Inflammatory macrophage (primary cell): Measurements from ENCODE around the gene SPHK1.

Experiments used
- DNase-seq, 2 donors: peaks; one replicate each; pipeline ENCODE4 v3.0.0-alpha.2; 2020 to 2022

Gene SPHK1

DNA sequence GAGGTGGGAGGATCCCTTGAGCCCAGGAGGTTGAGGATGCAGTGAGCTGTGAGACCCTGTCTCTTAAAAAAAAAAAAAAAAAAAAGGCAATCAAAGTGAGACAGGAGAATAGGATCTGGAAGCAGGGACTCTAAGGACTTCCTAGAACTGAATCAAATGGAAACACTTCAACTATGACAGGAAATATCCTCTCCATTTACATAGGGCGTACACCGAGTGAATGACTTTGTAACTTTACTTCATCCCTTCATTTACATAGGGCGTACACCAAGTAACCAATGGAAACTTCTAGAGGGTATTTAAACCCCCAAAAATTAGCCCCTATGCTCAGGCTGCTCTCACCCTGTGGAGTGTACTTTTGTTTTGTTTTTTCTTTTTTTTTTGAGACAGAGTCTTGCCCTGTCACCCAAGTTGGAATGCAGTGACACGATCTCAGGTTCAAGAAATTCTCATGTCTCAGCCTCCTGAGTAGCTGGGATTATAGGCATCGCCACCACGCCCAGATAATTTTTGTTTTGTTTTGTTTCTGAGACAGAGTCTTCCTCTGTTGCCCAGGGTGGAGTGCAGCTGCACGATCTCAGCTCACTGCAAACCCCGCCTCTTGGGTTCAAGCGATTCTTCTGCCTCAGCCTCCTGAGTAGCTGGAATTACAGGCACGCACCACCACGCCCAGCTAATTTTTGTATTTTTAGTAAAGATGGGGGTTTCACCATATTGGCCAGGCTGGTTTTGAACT, 21.1 kb upstream of the SPHK1 start:
- DNase-seq: no peak

DNA sequence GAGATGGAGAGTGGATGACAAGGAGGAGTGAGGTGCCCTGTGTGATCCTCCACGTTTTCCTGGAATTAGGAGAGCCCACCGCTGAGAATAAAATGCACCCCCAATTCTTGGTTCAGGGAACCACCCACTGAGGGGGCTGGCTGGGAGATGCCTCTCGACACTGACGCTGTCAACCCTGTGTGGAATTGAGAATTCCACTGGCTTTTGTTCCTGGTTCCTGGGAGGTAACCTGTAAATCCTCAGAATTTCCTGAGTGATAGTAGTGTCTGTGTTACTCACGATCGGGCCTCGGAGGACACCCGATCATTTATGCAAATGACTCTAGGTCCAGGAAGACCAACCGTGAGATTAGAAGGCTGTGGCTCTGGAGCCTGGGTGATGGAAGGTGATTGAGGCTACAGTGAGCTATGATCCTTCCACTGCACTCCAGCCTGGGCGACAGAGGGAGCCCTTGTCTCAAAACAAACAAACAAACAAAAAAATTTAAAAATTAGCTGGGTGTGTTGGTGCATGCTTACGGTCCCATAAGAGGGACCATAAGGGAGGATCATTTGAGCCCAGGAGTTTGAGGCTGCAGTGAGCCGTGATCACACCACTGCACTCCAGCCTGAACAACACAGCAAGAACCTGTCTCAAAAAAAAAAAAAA, 19.0 kb upstream of the SPHK1 start:
- peak; percentile 29 to 32 for DNase-seq

GRCh38 chr17:76366247-76366646, 18.2 kb upstream of the SPHK1 start:
- no peak for DNase-seq

- no peak for DNase-seq
These were observed 16.8 kb upstream of the SPHK1 start for GRCh38 chr17:76367642-76368041.

DNA sequence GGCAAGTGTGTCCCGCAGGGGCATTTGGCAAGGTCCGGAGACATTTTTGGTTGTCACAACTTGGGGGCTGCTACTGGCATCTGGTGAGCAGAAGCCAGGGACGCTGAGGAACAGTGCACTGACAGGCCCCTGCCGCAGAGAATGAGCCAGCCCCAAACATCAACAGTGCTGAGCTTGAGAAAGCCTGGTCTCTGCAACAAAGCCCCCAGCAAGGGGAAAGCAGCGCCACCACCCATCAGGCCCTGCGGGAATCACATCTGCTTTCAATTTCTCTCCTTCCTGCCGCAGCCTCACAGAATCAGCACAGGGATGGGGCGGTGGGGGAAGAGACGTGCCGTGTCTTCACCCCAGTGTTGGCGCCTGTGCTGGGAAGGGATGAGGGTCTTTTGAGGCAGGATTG, 15.9 kb upstream of the SPHK1 start:
- DNase-seq: no peak

DNA sequence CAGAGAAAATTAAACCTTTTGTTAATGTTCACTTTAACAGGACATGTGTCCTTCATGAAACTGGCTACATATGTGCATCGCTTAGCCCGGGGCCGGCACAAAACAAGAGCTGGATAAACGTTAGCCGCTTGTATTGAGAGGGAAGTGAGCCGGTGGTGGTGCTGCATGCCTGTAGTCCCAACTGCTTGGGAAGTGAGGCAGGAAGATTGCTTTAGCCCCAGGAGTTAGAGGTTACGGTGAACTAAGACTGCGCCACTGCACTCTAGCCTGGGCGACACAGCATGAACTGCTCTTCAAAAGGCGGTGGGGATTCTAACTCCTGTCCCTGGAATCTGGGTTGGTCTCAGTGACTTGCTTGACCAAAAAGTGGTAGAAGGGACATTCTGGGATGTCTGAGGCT, 15.0 kb upstream of the SPHK1 start:
- no peak for DNase-seq

GRCh38 chr17:76369804-76370203, 14.6 kb upstream of the SPHK1 start:
- DNase-seq: no peak

- no peak for DNase-seq
These were observed 14.0 kb upstream of the SPHK1 start for GRCh38 chr17:76370261-76370993.

- DNase-seq: no peak
These were observed 12.5 kb upstream of the SPHK1 start for GRCh38 chr17:76371656-76372628.

GRCh38 chr17:76376318-76377133, 7.9 kb upstream of the SPHK1 start:
- no peak for DNase-seq

DNA sequence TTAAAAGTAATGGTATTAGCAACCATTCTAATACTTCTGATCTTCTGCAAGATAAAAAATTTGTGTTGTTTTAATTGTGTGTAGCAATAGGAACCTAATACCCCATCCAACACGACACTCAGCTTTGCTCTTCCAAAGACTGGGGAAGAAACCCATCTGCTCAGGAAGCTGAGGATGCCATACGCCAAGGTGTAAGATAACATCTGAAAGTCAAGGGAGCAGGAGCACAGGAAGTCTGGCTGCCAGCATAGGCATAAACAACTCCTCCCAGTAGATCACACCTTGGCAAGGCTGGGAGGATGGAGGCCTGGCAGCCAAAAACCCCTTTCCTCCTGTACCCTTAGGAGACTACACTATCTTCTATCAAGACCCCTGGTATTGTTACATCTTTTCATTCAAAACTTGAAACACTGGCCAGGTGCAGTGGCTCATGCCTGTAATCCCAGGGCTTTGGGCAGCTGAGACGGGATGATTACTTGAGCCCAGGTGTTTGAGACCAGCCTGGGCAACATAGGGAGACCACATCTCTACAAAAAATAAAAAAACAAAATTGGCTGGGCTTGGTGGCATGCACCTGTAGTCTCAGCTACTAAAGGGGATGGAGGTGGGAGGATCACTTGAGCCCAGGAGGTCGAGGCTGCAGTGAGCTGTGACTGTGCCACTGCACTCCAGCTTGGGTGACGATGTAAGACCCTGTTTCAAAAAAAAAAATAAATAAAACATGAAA, 5.7 kb upstream of the SPHK1 start:
- DNase-seq: no peak

DNA sequence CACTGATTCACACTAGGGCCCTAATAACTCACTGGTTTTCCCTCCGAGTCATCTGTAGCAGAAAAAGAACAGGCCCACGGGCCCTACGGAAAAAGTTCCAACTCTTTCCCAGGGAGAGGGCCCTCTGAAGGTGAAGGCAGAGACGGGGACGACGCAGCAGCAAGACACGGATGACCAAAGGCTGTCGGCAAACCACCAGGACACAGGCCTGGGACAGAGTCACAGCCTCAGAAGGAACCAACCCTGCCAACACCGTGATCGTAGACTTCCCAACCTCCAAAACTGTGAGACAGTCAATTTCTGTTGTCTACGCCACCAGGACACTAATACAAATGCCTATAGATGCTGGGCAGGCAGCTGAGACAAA, 5.2 kb upstream of the SPHK1 start:
- no peak for DNase-seq

DNA sequence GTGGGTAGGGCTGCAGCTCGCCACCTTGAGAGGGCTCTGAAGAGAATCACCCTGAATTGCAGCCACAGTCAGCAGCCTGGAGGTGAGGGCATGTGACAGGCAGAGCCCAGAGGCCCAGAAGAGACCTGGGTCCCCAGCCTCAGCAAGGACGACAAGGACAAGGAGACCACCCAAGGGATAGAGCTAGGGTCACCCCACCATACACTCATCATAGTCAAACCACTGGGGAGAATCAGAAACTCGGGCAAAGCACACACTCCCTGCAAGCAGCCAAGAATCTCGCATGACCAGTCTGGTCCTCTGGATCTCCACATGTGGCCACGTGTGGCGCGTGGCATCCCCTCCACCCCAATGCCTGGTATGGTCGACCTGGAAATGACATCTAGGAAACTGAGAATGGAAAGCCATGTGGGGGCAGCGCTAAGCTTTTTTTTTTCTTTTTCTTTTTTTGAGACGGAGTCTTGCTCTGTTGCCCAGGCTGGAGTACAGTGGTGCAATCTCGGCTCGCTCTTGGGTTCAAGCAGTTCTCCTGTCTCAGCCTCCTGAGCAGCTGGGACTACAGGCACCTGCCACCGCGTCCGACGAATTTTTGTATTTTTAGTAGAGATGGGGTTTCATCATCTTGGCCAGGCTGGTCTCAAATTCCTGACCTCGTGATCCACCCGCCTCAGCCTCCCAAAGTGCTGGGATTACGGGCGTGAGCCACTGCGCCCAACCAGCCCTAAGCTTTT, 4.6 kb upstream of the SPHK1 start:
- no peak for DNase-seq

DNA sequence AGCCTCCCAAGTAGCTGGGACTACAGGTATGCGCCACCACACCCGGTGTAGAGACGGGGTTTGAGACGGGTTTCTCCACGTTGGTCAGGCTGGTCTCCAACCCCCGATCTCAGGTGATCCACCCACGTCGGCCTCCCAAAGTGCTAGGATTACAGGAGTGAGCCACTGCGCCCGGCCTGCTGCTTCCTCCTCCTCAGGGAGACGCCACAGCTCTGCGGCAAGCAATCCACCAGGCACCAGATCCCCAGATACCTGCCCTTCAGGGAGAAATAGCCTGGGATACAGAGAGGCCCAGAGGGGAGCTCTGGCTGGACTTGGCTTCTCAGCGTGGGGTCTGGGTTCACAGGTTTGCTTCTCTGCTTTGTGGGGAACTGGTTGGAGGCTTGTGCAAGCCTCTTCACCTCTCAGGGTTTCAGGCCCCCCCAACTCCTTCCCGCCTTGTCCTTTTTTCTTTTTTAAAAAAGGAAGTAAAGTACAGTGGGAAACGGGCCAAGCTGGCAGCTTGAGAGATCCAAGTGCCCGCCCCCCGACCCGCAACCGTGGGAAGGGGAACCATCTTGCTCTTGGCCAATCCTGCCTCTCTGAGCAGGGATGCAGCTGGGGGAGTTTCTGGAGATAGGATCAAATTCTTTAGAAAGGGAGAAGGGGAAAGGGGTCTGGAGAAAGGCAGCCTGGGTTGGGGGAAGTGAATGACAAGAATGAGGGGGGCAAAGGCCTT, 2.6 kb upstream of the SPHK1 start:
- DNase-seq: peak; percentile 67 to 80

DNA sequence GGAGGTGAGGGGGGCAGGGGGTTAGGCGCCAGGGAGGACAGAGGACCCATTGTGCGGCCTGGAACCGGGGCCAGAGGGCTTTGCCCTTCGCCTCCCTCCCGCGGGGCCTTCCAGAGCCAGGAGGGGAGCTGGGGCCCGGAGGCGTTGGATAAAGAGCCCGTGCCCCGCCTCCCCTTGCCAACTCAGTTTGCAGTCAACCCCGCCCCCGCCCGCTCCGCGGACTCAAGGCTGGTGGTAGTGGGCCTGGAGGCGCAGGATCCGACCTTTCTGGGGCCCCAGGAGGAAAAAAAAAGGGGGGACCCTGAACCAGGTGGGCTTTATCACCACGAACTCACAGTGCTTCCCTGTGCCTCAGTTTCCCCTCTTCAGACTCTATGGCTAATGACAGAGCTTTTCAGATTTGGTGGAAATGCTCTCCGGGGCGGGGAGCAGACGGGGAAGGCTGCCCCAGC, 2.0 kb upstream of the SPHK1 start:
- DNase-seq: peak in 1 of 2 donors; percentile 28

DNA sequence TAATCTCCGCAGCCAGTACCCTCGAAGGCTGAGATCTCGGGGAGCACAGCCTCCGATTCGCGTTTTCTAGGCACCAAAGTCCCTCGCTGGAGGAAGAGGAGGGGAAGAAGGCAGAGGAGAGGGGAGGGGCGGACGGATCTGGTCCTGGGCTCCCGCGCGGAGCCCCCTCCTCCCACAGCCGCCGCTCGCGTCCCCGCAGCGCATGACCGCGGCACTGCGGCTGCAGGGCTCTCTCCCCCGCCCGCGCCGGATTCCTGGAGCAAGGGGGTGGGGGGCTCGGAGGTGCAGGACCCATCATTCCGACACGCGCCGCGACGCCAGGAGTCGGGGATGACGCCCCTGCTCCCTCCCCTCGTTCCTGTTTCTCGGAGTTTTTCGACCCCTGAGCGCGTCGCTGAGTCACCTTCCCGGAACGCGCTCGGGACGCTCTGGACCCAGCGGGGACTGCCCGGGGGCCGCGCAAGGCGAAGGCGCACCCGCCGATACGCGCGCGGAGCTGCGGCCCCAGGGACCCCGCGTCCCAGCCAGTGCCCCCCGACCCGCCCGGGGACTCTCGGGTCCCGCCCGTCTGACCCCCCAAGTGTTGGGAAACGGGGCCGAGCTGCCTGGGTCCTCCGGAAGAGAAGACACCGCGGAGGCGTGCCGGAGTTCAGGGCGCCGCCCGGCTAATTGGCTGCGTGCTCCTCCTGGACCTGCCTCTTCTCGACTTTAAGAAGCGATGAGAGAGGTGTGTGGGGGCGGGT, 1.4 kb upstream of the SPHK1 start:
- DNase-seq: peak; percentile 50 to 63

- DNase-seq: peak; percentile 51 to 59
These were observed 725 bp upstream of the SPHK1 start for GRCh38 chr17:76383546-76384221.
